ENCODE measurements around the gene CCDC142.

CCDC142 gene

DNA sequence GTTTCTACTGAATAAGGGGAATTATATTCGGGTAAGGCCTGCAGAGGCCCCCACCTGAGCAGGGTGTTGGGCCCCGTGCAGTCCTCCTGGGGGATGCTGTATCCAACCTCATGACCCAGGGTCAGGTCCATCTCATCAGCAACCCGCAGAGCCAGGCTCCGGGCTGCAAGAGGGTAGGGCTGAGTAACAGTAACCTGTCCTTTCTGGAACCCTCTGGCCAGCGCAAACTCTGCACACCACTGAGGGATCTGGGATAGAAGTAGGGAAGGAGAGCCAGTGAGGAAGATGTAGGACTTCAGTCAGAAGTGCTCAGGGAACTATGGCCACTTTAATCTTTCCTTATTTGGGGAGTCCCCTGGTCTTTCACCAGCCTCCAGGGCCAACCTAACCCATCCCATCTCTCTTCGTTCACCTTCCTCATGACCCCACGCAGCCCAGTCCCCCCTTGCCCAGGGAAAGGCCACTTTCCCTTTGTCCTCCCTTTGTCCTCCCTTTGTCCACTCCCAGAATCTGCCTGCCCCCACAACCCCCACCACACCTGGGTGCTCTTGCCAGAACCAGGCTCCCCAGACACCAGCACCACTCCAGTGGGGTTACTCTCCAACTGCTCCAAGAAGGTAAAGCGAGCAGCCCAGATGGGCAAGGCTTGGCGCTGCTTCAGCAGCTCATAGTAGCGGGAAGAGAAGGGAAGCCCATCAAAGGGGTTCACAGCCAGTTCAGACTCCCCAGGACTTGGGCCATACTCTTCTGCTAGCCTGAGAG lies 42.3 kb upstream of the CCDC142 start:
- TF ChIP-seq GATA1 (IDR thresholded peaks at IDR 0.05; ENCODE audit: low read depth, low read length) (no peak), POLR2A (IDR thresholded peaks at IDR 0.05; ENCODE audit: low read length) (no peak)
- DNase-seq, result no peak

GRCh38 chr2:74524005-74524404 lies 41.2 kb upstream of the CCDC142 start:
- TF ChIP-seq GATA1 (IDR thresholded peaks at IDR 0.05; ENCODE audit: low read depth, low read length) (no peak), POLR2A (IDR thresholded peaks at IDR 0.05; ENCODE audit: low read length) (no peak)
- DNase-seq, result no peak

- TF ChIP-seq POLR2A (IDR thresholded peaks at IDR 0.05; ENCODE audit: low read length) (no peak), GATA1 (IDR thresholded peaks at IDR 0.05; ENCODE audit: low read depth, low read length) (no peak)
- no peak for DNase-seq
Observed at GRCh38 chr2:74522516-74522915, 39.7 kb upstream of the CCDC142 start.

- TF ChIP-seq GATA1 (IDR thresholded peaks at IDR 0.05; ENCODE audit: low read depth, low read length) (no peak), POLR2A (IDR thresholded peaks at IDR 0.05; ENCODE audit: low read length) (no peak)
- no peak for DNase-seq
Observed at GRCh38 chr2:74516650-74517049, 33.9 kb upstream of the CCDC142 start.

GRCh38 chr2:74515981-74516633 lies 33.3 kb upstream of the CCDC142 start:
- peak; percentile 85 to 86 for DNase-seq
- TF ChIP-seq GATA1 (IDR thresholded peaks at IDR 0.05; ENCODE audit: low read depth, low read length), result no peak
- no peak for TF ChIP-seq POLR2A (IDR thresholded peaks at IDR 0.05; ENCODE audit: low read length)

- peak in 1 of 2 experiments; percentile 62 for DNase-seq
- TF ChIP-seq POLR2A (IDR thresholded peaks at IDR 0.05; ENCODE audit: low read length) (no peak), GATA1 (IDR thresholded peaks at IDR 0.05; ENCODE audit: low read depth, low read length) (no peak)
Observed at GRCh38 chr2:74515271-74515980, 32.6 kb upstream of the CCDC142 start.

DNA sequence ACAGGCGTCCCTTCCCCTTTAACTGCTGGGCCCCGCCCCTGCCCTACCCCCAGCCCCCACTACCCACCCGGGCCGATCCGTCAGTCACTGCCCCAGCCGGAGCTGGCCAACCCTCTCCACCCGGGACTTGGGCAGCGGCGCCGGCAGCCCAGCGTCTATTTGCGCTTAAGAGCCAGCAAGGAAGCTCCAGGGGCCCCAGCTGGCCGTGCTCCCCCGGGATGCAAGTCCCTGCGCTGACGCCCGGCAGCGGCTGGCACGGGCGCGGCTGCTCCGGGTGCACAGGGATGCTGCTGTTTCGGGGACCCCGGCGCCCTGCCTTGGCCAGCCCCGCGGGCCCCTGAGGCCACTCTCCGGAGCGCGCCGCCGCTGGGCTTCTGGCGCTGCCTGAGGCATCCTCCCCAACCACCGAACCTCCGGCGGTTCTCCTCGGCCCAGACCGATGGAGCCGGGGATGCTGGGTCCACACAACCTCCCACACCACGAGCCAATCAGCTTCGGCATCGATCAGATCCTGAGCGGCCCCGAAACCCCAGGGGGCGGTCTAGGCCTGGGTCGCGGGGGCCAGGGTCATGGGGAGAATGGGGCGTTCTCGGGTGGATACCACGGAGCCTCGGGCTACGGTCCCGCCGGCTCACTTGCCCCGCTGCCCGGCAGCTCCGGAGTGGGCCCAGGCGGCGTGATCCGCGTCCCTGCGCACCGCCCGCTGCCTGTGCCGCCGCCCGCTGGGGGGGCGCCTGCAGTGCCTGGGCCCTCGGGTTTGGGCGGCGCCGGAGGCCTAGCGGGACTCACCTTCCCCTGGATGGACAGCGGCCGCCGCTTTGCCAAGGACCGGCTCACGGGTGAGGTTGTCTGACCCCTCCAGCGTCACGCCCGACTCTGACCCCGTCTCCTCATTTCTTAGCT lies 31.8 kb upstream of the CCDC142 start, which contains the start of gene TLX2:
TLX2 (plus strand) TSS at position 83 of the 903 bp plus-strand sequence; CDS start at position 440, 357 bp downstream.
- TF ChIP-seq GATA1 (IDR thresholded peaks at IDR 0.05; ENCODE audit: low read depth, low read length) (no peak), POLR2A (IDR thresholded peaks at IDR 0.05; ENCODE audit: low read length) (no peak)
- no peak for DNase-seq

DNA sequence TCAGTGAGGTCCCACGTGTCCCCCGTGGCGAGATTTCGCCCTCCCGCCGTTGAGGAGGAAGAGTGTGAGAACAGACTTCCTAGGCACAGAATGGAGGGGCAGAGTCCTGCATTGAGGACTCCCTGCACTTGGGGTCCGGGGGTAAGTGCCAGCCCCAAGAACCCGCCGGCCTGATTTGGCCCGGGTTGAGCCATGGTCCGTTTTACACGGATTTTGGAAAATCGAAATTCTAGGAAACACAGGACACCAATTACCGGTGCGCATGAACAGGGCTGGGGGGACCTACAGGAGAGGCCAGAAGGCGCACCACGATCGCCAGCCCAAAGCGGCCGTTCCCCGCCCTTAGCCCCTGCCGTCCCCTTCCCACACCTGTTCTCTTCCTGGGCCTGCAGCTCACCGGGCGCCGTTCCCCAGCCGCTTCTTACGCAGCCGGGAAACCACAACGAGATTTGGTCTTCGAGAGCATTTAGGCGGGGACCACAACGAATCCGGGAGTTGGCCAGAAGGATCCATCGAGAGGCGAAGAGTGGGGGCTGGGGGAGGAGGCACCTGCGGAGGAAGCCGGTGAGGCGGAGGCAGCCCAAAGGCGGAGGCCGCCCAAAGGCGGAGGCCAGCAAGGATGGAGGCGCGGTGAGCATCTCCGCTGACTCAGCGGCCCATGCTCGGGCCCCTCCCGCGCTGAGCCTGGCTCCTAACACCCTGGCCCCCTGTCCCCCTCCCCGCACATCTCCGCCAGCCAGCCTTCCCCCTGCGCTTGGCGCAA lies 31.0 kb upstream of the CCDC142 start:
- DNase-seq, result peak in 1 of 2 experiments; percentile 63
- no peak for TF ChIP-seq GATA1 (IDR thresholded peaks at IDR 0.05; ENCODE audit: low read depth, low read length)
- no peak for TF ChIP-seq POLR2A (IDR thresholded peaks at IDR 0.05; ENCODE audit: low read length)

DNA sequence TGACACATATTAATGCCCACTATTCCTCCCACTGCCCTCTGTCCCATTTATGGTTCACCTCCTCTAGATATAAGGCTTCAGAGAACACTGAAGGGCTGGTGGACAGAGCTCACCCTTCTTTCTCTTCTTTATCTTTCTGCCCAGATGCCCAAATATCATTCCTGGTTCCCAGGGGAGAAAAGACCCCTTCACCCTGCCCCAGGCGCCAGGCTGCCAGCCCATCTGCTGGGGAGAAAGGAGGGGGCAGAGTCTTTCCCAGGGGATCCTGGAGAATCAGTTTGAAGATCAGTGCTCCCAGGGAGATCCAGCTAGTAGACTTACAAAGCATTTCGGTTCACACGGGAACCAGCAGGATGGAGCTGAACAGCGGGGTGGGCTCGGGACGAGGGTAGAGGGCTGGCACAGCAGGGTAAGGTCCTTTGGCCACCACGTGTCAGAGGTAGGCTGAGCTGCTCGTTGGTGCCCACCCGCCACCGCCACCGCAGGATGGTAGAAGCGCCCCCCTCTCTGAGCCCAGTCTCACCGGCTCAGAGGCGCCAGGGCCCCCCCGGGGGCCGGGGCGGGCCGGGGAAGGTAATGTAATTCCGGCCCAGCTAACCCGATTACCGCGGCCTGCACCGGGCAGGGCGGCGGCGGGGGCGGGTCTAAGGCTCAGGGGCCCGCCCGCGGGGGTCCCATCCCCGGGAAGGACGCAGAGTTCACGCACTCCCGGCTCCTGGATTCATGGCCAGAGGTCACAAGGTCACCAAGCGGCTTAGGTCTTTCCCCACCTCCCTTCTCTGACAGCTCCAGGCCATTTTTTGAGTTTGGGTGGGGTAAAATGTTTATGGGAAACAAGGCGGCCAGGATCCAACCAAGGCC lies 30.2 kb upstream of the CCDC142 start:
- DNase-seq, result no peak
- TF ChIP-seq POLR2A (IDR thresholded peaks at IDR 0.05; ENCODE audit: low read length), result no peak
- no peak for TF ChIP-seq GATA1 (IDR thresholded peaks at IDR 0.05; ENCODE audit: low read depth, low read length)

DNA sequence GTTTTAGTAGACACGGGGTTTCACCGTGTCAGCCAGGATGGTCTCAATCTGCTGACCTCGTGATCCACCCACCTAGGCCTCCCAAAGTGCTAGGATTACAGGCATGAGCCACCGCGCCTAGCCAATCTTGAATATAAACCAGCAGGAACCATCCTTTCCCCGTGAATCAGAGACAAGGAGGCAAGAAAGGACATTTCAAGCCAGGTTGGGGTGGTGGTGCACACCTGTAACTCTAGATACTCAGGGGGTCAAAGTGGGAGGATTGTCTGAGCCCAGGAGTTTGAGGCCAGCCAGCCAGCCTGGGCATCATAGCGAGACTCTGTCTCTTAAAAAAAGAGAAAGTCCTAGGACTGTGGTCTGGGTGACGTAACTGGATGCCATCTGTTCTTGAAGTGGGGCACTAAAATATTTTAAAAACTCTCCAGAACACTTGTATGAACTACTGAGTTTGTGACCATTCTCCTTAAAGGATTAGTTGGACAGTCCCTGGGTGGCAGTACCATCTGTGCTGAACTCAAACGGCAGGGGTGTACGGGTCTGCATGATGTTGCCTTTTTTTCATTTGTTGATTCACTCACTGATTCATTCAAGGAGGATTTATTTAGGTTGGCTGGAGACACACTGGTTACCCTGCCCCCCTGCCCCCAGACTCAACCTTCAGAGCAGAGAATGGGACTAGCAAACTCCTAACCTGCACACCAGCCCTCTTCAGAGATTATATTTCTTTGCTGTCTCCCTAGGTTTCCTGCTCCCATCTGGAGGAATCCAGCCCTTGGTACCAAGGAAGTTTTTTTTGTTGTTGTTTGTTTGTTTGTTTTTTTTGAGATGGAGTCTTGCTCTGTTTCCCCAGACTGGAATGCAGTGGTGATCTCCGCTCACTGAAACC lies 28.5 kb upstream of the CCDC142 start:
- no peak for DNase-seq
- TF ChIP-seq POLR2A (IDR thresholded peaks at IDR 0.05; ENCODE audit: low read length), result no peak

DNA sequence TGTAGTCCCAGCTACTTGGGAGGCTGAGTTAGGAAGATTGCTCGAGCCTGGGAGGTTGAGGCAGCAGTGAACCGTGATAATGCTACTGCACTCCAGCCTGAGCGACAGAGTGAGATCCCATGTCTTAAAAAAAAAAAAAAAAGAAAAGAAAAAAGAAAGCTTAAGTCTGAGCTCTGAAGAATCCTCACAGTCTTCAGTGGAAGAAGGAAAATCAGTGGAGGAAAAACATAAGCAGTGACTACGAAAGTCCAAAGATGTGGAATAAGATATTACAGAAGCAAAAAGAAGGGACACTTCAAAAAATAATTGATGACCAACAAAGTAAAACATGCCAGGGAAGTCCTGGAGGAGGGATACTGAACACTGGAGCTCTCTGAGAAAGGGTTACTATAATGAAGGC lies 27.5 kb upstream of the CCDC142 start:
- no peak for DNase-seq
- TF ChIP-seq GATA1 (IDR thresholded peaks at IDR 0.05; ENCODE audit: low read depth, low read length) (no peak), POLR2A (IDR thresholded peaks at IDR 0.05; ENCODE audit: low read length) (no peak)
